ENCODE data around the gene NOD2.

The NOD2 gene

GRCh38 chr16:50712560-50712898 is 19.1 kb downstream of the NOD2 start:
- in situ Hi-C loops (cut with MboI; ENCODE audit: low sequenced_read_pairs, unreplicated experiment) = no loop called here
- TF ChIP-seq CTCF (IDR thresholded peaks at IDR 0.05; ENCODE audit: borderline replicate concordance, control extremely low read depth, extremely low read depth, insufficient read depth, missing control alignments) = no peak
- DNase-seq (ENCODE audit: low spot score) = no peak

- in situ Hi-C loops (cut with MboI; ENCODE audit: low sequenced_read_pairs, unreplicated experiment) = no loop called here
- no peak for TF ChIP-seq CTCF (IDR thresholded peaks at IDR 0.05; ENCODE audit: borderline replicate concordance, control extremely low read depth, extremely low read depth, insufficient read depth, missing control alignments)
- no peak for DNase-seq (ENCODE audit: low spot score)
Measured at GRCh38 chr16:50712956-50713355, 19.6 kb downstream of the NOD2 start.

- no peak for DNase-seq (ENCODE audit: low spot score)
- in situ Hi-C loops (cut with MboI; ENCODE audit: low sequenced_read_pairs, unreplicated experiment) = no loop called here
- TF ChIP-seq CTCF (IDR thresholded peaks at IDR 0.05; ENCODE audit: borderline replicate concordance, control extremely low read depth, extremely low read depth, insufficient read depth, missing control alignments) = no peak
Measured at GRCh38 chr16:50717091-50717490, 23.7 kb downstream of the NOD2 start.

GRCh38 chr16:50717494-50717893 is 24.1 kb downstream of the NOD2 start:
- in situ Hi-C loops (cut with MboI; ENCODE audit: low sequenced_read_pairs, unreplicated experiment) = no loop called here
- no peak for DNase-seq (ENCODE audit: low spot score)
- TF ChIP-seq CTCF (IDR thresholded peaks at IDR 0.05; ENCODE audit: borderline replicate concordance, control extremely low read depth, extremely low read depth, insufficient read depth, missing control alignments) = no peak

- no peak for DNase-seq (ENCODE audit: low spot score)
- in situ Hi-C loops (cut with MboI; ENCODE audit: low sequenced_read_pairs, unreplicated experiment) = no loop called here
- no peak for TF ChIP-seq CTCF (IDR thresholded peaks at IDR 0.05; ENCODE audit: borderline replicate concordance, control extremely low read depth, extremely low read depth, insufficient read depth, missing control alignments)
Measured at GRCh38 chr16:50718061-50718760, 24.8 kb downstream of the NOD2 start.

- TF ChIP-seq CTCF (IDR thresholded peaks at IDR 0.05; ENCODE audit: borderline replicate concordance, control extremely low read depth, extremely low read depth, insufficient read depth, missing control alignments) = no peak
- no peak for DNase-seq (ENCODE audit: low spot score)
- in situ Hi-C loops (cut with MboI; ENCODE audit: low sequenced_read_pairs, unreplicated experiment) = no loop called here
Measured at GRCh38 chr16:50718761-50719400, 25.5 kb downstream of the NOD2 start.

All from GM13976 (cell line).